COLO668 (cell line): ENCODE data around the gene CALY.

Experiments used
- DNase-seq: peaks from one replicate; lab custom pipeline; 2025; ENCODE audit not compliant: unreplicated experiment; lab: John Stamatoyannopoulos, UW

CALY gene

DNA sequence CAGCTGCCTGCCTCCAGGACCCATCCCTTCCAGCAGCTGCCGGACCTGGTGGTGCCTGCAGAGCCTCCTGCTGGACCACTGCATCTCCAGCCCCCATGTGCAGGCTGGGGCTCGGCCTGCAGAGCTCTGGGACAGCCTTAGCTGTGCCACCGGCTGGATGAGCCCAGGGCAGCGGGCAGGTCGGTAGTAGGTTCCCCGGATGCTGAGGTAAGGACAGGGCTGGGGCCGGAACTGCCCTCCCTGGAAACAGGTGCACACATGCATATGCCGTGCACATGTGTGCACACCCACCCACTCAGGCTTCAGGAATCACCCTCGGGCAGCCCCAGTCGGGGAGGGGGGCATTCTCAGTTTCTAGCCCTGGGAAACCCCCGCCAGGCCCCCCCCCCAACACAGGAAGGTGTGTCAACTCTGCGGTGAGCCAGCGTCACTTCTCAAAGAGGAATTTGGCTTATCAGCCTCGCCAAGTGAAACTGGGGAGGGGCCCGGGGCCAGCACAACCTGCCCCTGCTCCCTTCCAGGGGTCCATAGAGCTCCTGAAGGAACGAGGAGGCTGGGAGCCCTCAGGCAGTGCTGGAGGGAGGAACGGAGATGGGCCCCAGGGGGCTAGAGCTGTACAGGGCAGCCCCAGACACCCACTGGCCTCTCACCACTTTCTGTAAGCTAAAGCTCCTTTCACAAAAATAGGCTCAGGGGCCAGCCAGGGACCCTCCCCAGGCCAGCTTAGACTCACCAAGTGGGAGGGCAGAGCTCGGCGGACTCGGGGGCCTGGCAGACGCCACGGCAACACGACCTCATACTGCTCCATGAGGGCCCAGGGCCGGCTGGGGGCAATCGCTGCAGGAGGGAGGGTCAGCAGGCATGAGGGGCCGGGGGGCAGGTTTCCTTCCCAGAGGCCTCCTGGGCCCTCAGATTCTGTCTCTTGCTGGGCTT lies 61.7 kb downstream of the CALY start:
- DNase-seq = no peak
